ENCODE results near the gene CAMK2A. TPM values are rescaled to one million over a fixed set of nuclear protein-coding genes. Genes with fewer than 3 reads are reported as not detected.

The CAMK2A gene
- total RNA-seq, 1 donor from 2014 or later: 4.0 TPM

- Mint-ChIP-seq H3K4me1 (peaks cover 11% of the 10 kb centered on the region), H3K4me3 (no peak overlapping the region), H3K27ac (no peak overlapping the region), H3K9me3 (no peaks in the 10 kb centered on the region), H3K36me3 (no peaks in the 10 kb centered on the region), H3K27me3 (ENCODE audit: low read depth) (no peaks in the 10 kb centered on the region)
- TF ChIP-seq CTCF (IDR thresholded peaks at IDR 0.05; ENCODE audit: unreplicated experiment): no peak
- no peak for DNase-seq (ENCODE audit: low spot score in 2 of 2, unreplicated experiment in 2 of 2)
Observed at GRCh38 chr5:150210644-150211043, 78.9 kb downstream of the CAMK2A start.

GRCh38 chr5:150209099-150209635, 80.4 kb downstream of the CAMK2A start:
- no peaks in the 10 kb centered on the region for H3K27me3 Mint-ChIP-seq (ENCODE audit: low read depth)
- no peak overlapping the region for H3K4me3 Mint-ChIP-seq
- H3K9me3 Mint-ChIP-seq: no peaks in the 10 kb centered on the region
- no peak overlapping the region for H3K27ac Mint-ChIP-seq
- no peak for TF ChIP-seq CTCF (IDR thresholded peaks at IDR 0.05; ENCODE audit: unreplicated experiment)
- DNase-seq (ENCODE audit: low spot score in 2 of 2, unreplicated experiment in 2 of 2): no peak
- H3K4me1 Mint-ChIP-seq: peaks cover 14% of the 10 kb centered on the region
- no peaks in the 10 kb centered on the region for H3K36me3 Mint-ChIP-seq

GRCh38 chr5:150208187-150209098, 81.1 kb downstream of the CAMK2A start:
- Mint-ChIP-seq H3K9me3 (no peaks in the 10 kb centered on the region), H3K4me3 (no peak overlapping the region), H3K4me1 (peaks cover 14% of the 10 kb centered on the region), H3K27ac (no peak overlapping the region), H3K36me3 (no peaks in the 10 kb centered on the region), H3K27me3 (ENCODE audit: low read depth) (no peaks in the 10 kb centered on the region)
- DNase-seq (ENCODE audit: low spot score in 2 of 2, unreplicated experiment in 2 of 2): no peak
- no peak for TF ChIP-seq CTCF (IDR thresholded peaks at IDR 0.05; ENCODE audit: unreplicated experiment)

- no peaks in the 10 kb centered on the region for H3K36me3 Mint-ChIP-seq
- H3K4me1 Mint-ChIP-seq: peaks cover 14% of the 10 kb centered on the region
- TF ChIP-seq CTCF (IDR thresholded peaks at IDR 0.05; ENCODE audit: unreplicated experiment): no peak
- H3K27ac Mint-ChIP-seq: no peak overlapping the region
- H3K9me3 Mint-ChIP-seq: no peaks in the 10 kb centered on the region
- H3K27me3 Mint-ChIP-seq (ENCODE audit: low read depth): peaks cover 2% of the 10 kb centered on the region
- DNase-seq (ENCODE audit: low spot score in 2 of 2, unreplicated experiment in 2 of 2): no peak
- H3K4me3 Mint-ChIP-seq: no peak overlapping the region
Observed at GRCh38 chr5:150206779-150207115, 82.8 kb downstream of the CAMK2A start.

GRCh38 chr5:150206098-150206778, 83.3 kb downstream of the CAMK2A start:
- H3K9me3 Mint-ChIP-seq: no peaks in the 10 kb centered on the region
- H3K27me3 Mint-ChIP-seq (ENCODE audit: low read depth): peaks cover 2% of the 10 kb centered on the region
- TF ChIP-seq CTCF (IDR thresholded peaks at IDR 0.05; ENCODE audit: unreplicated experiment): no peak
- H3K4me1 Mint-ChIP-seq: peaks cover 9% of the 10 kb centered on the region
- H3K27ac Mint-ChIP-seq: no peak overlapping the region
- no peaks in the 10 kb centered on the region for H3K36me3 Mint-ChIP-seq
- H3K4me3 Mint-ChIP-seq: no peak overlapping the region
- no peak for DNase-seq (ENCODE audit: low spot score in 2 of 2, unreplicated experiment in 2 of 2)
